Activated CD4-positive, alpha-beta T cell treated with anti-CD3 and anti-CD28 coated beads, Interleukin-2, amount 10 ng/mL, durations not matched to agents 24 days and 14 days (primary cell): ENCODE results near the gene EFCAB9. TPM values are rescaled to one million over a fixed set of nuclear protein-coding genes. Genes with fewer than 3 reads are reported as not detected.
"Not testable (repeated sequence)": the region's sequence is repeated elsewhere in the genome, so short reads cannot be mapped to it uniquely, and the experiment has no call there.

Experiments used
- DNase-seq: peaks from one replicate; pipeline ENCODE4 v3.0.0; 2022
- H3K27ac Mint-ChIP-seq: one replicate; pipeline ENCODE4 v1.8.0; 2022; ENCODE audit warnings: mild to moderate bottlenecking, mixed read lengths
- H3K27me3 Mint-ChIP-seq: one replicate; pipeline ENCODE4 v1.8.0; 2022; ENCODE audit warnings: mixed read lengths
- H3K36me3 Mint-ChIP-seq: one replicate; pipeline ENCODE4 v1.8.0; 2022; ENCODE audit warnings: low read depth, mild to moderate bottlenecking, mixed read lengths
- H3K4me1 Mint-ChIP-seq: one replicate; pipeline ENCODE4 v1.8.0; 2021; ENCODE audit warnings: mixed read lengths
- H3K4me3 Mint-ChIP-seq: one replicate; pipeline ENCODE4 v1.8.0; 2022; ENCODE audit warnings: mild to moderate bottlenecking, moderate library complexity, mixed read lengths
- H3K9me3 Mint-ChIP-seq: one replicate; pipeline ENCODE4 v1.8.0; 2021; ENCODE audit warnings: mixed read lengths
- intact Hi-C: fragments of 100-400 bp; cut with micrococcal nuclease; formaldehyde crosslinking; loops from one replicate; pipeline ENCODE4 v1.15.1; 2023
- total RNA-seq: library from RNA; stranded (reverse); gene quantifications from 2 replicates; pipeline ENCODE4 v1.2.3, GENCODE V29; 2022

Gene EFCAB9
- total RNA-seq, 1 donor from 2014 or later: not detected

DNA sequence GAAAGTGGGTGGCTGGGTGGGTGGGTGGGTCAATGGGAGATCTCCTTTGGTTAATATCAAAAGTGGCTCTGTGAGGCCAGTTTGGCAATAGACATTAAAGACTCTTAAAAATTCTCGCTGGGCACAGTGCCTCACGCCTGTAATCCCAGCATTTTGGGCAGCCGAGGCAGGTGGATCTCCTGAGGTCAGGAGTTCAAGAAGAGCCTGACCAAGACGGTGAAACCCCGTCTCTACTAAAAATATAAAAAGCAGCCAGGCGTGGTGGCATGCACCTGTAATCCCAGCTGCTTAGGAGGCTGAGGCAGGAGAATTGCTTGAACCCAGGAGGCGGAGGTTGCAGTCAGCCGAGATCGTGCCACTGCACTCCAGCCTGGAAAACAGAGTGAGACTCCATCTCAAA, 38.9 kb upstream of the EFCAB9 start:
- DNase-seq, H3K4me3 Mint-ChIP-seq, H3K9me3 Mint-ChIP-seq, H3K27ac Mint-ChIP-seq, intact Hi-C loops, H3K27me3 Mint-ChIP-seq: not testable (repeated sequence)
- Mint-ChIP-seq H3K36me3 (peaks cover 71% of the 10 kb centered on the region), H3K4me1 (peaks cover 48% of the 10 kb centered on the region)

DNA sequence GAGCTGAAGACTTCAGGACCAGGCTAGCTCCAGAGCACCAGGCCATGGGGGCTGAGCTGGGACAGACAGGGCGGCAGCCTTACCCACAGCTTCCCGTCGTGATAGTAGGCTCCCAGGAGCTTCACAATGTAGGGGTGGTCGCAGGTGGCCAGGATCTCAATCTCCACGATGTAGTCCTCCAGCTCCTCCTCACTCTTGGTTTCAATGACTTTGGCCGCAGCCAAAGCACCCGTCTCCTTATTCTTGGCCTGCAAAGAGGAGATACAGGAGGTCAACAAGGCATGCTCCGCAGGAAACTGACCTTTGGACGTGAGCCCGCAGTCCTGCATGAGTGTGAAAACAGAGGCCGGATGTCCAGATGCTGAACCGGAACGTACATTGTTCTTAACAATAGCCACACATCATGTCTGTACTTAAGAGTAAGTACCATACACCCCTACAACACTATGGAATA, 37.4 kb upstream of the EFCAB9 start:
- H3K27me3 Mint-ChIP-seq: no peaks in the 10 kb centered on the region
- H3K36me3 Mint-ChIP-seq: peaks cover 64% of the 10 kb centered on the region
- H3K4me3 Mint-ChIP-seq: no peak overlapping the region
- H3K27ac Mint-ChIP-seq: peak overlapping the region; percentile 5
- intact Hi-C loops: no loop called here
- no peak for DNase-seq
- H3K9me3 Mint-ChIP-seq: no peaks in the 10 kb centered on the region
- peaks cover 43% of the 10 kb centered on the region for H3K4me1 Mint-ChIP-seq

DNA sequence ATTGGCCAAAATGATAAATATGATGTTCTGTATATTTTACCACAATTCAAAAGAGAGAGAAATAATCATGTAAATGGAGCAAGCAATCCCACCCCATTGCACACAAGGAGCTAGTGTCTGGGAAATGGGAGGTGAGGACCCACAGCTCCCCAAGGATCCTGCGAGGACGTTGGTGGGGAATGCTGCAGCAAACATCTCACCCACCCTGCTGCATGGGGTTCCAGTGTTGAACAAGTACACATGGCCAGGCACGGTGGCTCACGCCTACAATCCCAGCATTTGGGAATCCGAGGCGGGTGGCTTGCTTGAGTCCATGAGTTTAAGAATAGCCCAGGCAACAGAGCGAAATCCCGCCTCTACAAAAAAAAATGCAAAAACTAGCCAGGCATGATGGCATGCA, 35.0 kb upstream of the EFCAB9 start:
- no peaks in the 10 kb centered on the region for H3K9me3 Mint-ChIP-seq

DNA sequence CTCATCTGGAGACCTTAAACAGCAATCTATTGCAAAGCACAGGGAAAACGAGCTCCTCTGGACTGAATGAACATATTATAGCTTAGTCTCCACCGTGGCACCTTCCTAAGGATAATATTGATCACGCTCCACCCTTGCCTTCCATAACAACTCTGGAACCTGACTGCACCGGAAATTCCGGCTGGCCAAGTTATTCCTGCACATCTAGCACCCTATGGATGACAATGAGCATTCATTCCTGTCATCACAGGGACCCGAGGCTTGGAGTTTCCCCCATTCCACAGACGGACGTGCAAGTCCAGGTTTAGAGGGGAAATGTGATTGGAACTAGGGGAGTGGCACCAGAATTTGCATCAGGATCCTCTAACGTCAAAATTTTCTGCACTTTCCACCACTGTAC, 33.5 kb upstream of the EFCAB9 start:
- Mint-ChIP-seq H3K27me3 (no peaks in the 10 kb centered on the region), H3K4me1 (peaks cover 31% of the 10 kb centered on the region), H3K27ac (no peak overlapping the region), H3K9me3 (no peaks in the 10 kb centered on the region), H3K36me3 (peaks cover 35% of the 10 kb centered on the region), H3K4me3 (no peak overlapping the region)
- DNase-seq: no peak
- intact Hi-C loops: no loop called here

More for the DNA sequence above, 35.0 kb upstream of the EFCAB9 start:
- intact Hi-C loops: loop anchor here (2.0 kb wide), 1 partner anchor 14 kb away; no protein-coding TSS in a partner anchor
- no peaks in the 10 kb centered on the region for H3K27me3 Mint-ChIP-seq
- H3K4me3 Mint-ChIP-seq: no peak overlapping the region
- H3K4me1 Mint-ChIP-seq: peaks cover 29% of the 10 kb centered on the region
- peak overlapping the region; percentile 19 for H3K27ac Mint-ChIP-seq
- DNase-seq: no peak
- peaks cover 45% of the 10 kb centered on the region for H3K36me3 Mint-ChIP-seq

DNA sequence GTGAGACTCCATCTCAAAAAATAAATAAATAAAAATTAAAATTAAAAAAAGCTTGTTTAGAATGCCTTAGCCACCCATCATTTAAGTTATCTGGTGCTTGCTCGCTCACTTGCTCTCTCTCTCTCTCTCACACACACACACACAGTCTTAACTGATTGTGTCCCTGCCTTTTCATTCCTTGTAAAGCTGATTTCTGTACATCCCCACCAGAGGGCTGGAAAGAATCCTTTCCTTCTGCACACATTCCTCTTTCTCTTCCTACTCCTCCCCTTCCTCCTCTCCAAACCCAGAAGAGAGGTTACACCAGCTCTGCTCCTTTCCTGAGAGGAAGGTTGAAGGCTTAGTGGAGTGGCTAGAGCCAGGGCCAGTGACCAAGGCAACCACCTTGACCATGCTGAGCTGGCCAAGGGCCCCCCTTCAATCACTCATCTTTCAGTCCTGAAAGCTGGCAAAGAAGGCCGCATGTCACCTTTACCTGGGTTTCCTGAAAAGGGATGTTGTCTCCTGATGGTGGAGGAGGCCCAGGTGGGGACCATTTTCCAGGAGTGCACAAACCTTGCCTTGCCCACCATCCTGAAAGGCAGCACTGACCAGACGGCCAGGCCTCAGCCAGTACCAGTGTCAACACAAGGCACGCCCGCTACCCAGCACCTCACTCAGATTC, 31.5 kb upstream of the EFCAB9 start:
- Mint-ChIP-seq H3K36me3 (peaks cover 23% of the 10 kb centered on the region), H3K27ac (peak overlapping the region; percentile 41), H3K27me3 (no peaks in the 10 kb centered on the region), H3K4me1 (peaks cover 28% of the 10 kb centered on the region), H3K9me3 (no peaks in the 10 kb centered on the region), H3K4me3 (no peak overlapping the region)
- DNase-seq: no peak
- intact Hi-C loops: no loop called here

DNA sequence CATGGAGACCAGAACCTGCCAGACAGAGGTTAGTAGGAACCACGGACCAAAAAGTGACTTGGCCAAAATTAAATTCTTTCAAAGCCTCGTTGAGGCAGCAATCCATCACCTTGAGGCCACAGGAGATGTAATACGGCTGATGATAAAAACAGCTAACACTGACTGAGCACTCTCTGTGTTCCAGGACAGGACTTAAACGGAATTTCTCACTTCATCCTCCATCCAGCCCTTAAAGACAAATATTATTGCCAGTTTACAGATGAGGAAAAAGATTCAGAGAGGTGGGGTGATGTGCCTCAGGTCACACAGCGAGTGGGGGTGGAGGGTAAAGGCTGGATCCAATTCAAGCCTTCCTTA, 31.0 kb upstream of the EFCAB9 start:
- Mint-ChIP-seq H3K27ac (no peak overlapping the region), H3K27me3 (no peaks in the 10 kb centered on the region), H3K4me3 (no peak overlapping the region), H3K36me3 (peaks cover 20% of the 10 kb centered on the region), H3K4me1 (peaks cover 30% of the 10 kb centered on the region), H3K9me3 (no peaks in the 10 kb centered on the region)
- no peak for DNase-seq
- intact Hi-C loops: no loop called here

DNA sequence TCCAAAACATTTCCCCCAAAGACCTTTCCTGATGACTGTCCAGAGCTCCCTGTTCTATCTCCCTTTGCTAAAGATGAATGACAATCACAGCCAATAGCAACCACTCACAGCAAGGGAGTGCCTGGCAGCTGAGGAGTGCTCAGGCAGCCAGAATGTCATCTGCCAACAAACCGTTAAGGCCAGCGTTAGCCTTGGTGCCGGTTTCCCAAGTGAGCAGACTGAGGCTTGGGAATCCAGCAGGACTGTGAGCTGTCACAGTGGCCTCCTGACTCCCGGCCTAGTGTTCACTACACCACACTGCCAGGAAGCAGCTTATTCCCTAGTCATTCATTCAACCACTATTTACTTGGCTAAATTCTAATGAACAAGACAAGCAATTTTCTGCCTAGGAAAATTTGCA, 30.6 kb upstream of the EFCAB9 start:
- no peaks in the 10 kb centered on the region for H3K9me3 Mint-ChIP-seq
- no peak for DNase-seq
- H3K27me3 Mint-ChIP-seq: no peaks in the 10 kb centered on the region
- no peak overlapping the region for H3K4me3 Mint-ChIP-seq
- intact Hi-C loops: no loop called here
- H3K4me1 Mint-ChIP-seq: peaks cover 33% of the 10 kb centered on the region
- no peak overlapping the region for H3K27ac Mint-ChIP-seq
- peaks cover 18% of the 10 kb centered on the region for H3K36me3 Mint-ChIP-seq

DNA sequence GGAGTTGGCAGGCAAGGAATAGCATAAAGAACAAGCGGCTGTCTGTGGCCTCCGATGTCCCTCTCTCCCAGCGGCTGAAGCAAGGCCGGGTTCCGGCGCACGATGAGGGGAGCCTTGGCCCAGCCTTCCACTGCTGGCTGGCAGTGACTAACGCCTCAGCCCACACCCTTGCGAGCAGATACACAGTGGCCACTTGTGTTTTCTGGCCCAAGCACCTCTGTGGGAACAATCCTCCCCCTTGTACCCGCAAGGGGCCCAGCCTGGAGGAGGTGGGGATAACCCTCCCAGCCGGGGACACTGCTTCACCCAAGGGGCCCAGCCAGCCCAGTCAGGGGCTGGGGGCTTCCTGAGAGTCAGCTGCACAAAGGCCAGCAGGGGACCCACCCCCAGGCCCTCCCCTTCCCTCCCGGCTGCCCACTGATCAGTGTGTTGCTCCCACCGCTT, 29.2 kb upstream of the EFCAB9 start:
- no peak for DNase-seq
- Mint-ChIP-seq H3K9me3 (no peaks in the 10 kb centered on the region), H3K36me3 (peaks cover 23% of the 10 kb centered on the region), H3K4me1 (peaks cover 39% of the 10 kb centered on the region), H3K27ac (no peak overlapping the region), H3K4me3 (no peak overlapping the region), H3K27me3 (no peaks in the 10 kb centered on the region)
- intact Hi-C loops: no loop called here

DNA sequence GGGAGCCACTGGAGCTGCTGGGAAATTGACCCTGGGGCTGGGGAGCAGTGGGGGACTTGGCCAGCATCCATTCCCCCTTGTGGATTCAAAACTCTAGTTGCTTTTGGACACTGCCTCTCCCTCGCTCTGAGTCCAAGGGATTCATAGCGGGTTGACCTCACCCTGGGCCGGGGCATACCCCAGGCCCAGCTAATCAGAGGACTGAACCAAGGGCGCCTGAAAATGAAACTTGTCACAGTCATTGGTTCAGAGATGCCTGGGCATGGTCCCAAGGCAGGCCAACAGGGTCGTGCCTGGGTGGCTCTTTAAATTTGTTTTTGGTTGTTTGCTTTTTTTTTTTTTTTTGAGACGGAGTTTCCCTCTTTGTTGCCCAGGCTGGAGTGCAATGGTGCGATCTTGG, 28.5 kb upstream of the EFCAB9 start:
- Mint-ChIP-seq H3K36me3 (peaks cover 30% of the 10 kb centered on the region), H3K27me3 (no peaks in the 10 kb centered on the region), H3K9me3 (no peaks in the 10 kb centered on the region), H3K4me3 (no peak overlapping the region), H3K4me1 (peaks cover 44% of the 10 kb centered on the region), H3K27ac (no peak overlapping the region)
- no peak for DNase-seq
- intact Hi-C loops: no loop called here

DNA sequence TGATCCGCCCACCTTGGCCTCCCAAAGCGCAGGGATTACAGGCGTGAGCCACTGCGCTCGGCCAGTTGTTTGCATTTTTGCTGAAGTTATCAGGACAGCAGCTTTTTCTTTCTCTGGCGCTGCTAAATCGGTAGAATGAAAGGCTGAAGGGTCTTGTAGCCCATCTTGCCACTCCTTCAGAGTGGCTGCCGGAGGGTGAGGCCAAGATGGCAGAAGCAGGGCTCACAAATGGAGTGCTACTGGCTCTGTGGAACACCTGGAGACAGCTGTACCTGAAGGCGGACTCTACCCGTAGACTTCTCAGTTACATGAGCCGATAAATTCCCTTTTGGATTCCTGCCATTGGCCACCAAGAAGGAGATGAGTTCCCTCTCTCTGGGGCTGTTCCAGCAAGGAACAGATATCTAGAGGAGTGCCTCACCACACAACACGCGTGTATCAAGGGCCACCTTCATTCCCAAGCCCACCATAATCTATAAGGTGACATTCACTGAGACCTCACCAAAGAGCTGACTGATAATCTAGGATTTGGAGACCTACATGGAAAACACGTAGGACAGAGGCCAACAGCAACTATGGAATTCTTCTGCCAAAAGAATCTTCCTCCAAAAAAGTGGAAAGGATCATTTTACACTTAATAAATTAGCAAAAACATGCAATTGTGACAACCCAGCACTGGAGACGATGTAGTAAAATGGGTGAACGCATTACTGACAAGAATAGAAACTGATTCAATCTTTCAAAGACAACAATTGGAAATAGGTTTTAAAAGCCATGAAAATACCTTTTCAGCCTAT, 27.7 kb upstream of the EFCAB9 start:
- Mint-ChIP-seq H3K36me3 (peaks cover 32% of the 10 kb centered on the region), H3K27ac (no peak overlapping the region), H3K4me1 (peaks cover 46% of the 10 kb centered on the region), H3K9me3 (no peaks in the 10 kb centered on the region), H3K4me3 (no peak overlapping the region), H3K27me3 (no peaks in the 10 kb centered on the region)
- DNase-seq: no peak
- intact Hi-C loops: no loop called here

DNA sequence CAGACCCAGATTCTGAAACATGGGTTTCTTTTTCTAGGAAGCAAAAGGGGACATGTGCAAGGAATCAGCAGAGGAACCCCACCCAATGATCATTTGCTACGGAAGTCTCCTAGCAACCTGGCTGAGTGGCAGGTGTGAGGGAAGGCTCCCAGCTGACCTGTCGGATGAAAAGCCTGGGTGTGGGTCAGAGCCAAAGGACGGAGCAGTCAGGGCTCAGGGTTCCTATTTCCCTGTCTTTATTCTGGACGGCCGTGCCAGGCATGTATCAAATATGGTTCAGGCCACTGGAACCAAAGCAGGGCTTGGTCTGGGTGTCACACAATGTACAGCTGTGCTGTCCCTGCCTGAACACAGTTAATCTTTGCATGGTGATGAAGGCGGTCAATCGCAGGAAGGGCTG, 26.1 kb upstream of the EFCAB9 start:
- no peak overlapping the region for H3K4me3 Mint-ChIP-seq
- no peaks in the 10 kb centered on the region for H3K9me3 Mint-ChIP-seq
- H3K27me3 Mint-ChIP-seq: no peaks in the 10 kb centered on the region
- intact Hi-C loops: no loop called here
- peaks cover 49% of the 10 kb centered on the region for H3K4me1 Mint-ChIP-seq
- DNase-seq: no peak
- H3K27ac Mint-ChIP-seq: no peak overlapping the region
- H3K36me3 Mint-ChIP-seq: peaks cover 34% of the 10 kb centered on the region

DNA sequence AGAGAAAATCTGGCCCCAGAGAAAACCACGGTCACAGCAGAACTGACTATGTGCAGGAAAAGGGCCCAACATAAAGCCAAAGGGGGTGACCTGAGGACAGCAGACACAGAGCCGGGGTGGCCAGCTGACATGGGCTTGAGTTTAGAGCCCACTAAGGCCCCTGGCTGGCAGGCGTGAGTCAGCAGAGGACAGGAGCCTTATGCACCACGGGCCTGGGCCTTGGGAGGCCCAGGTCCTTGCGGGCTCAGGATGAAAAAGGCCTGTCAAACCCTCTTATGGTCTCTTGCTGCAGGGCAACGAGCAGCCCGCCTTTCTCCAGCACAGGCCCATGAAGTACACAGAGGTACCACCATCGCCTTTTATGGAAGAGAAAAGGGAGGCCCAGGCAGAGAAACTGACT, 25.7 kb upstream of the EFCAB9 start:
- no peaks in the 10 kb centered on the region for H3K9me3 Mint-ChIP-seq
- intact Hi-C loops: no loop called here
- H3K4me1 Mint-ChIP-seq: peaks cover 51% of the 10 kb centered on the region
- no peak for DNase-seq
- no peak overlapping the region for H3K4me3 Mint-ChIP-seq
- peaks cover 34% of the 10 kb centered on the region for H3K36me3 Mint-ChIP-seq
- no peaks in the 10 kb centered on the region for H3K27me3 Mint-ChIP-seq
- no peak overlapping the region for H3K27ac Mint-ChIP-seq

DNA sequence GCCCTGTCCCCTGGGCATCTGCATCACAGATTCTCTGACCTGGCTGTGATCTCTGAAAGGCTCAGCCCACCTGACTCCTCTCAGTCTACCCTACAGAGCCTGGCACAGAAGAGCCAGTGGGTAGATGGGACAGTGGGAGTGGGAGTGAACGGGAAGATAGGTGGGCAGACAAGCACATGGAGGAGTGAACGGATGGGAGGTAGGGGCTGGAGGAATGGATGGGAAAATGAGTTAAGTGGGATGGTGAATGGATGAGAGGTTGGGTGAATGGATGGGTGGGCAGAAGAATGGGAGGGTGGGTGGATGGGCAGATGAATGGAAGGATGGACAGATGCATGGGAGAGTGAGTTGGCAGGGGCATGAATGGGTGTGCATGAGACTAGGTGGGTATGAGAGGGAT, 24.8 kb upstream of the EFCAB9 start:
- Mint-ChIP-seq H3K27me3 (no peaks in the 10 kb centered on the region), H3K27ac (peak overlapping the region; percentile 76), H3K4me3 (no peak overlapping the region), H3K36me3 (peaks cover 41% of the 10 kb centered on the region), H3K9me3 (no peaks in the 10 kb centered on the region), H3K4me1 (peaks cover 59% of the 10 kb centered on the region)
- no peak for DNase-seq
- intact Hi-C loops: no loop called here

DNA sequence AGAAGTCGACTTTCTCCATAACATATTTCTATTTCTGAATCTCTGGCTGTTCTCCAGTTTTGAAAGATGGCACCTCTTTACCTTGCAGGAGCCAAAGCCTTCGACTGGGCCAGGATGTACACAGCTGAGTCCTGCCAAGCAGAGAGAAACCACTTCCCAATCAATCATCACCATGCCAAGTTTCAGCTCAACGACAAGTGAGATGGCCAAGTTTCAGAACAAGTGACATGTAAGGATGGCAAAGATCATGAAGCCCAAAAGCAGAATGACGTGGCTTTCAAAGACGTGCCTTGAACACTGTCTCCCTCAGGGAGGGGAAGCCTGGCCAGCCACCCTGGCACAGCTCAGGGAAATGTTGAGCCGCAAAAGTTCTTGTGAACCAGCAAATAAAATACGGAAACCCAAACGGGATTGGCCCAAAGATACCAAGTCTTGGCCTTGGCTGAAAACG, 23.7 kb upstream of the EFCAB9 start:
- Mint-ChIP-seq H3K4me1 (peaks cover 64% of the 10 kb centered on the region), H3K4me3 (no peak overlapping the region), H3K36me3 (peaks cover 39% of the 10 kb centered on the region), H3K9me3 (no peaks in the 10 kb centered on the region), H3K27me3 (no peaks in the 10 kb centered on the region), H3K27ac (peak overlapping the region; percentile 58)
- DNase-seq: no peak
- intact Hi-C loops: loop anchor here (10.0 kb wide), 1 partner anchor 1875 kb away; the partner anchor contains the start of gene LCP2
